NCI-H774 (cell line): Measurements from ENCODE around the gene TWIST2.

Experiments used
- DNase-seq: peaks from one replicate; lab custom pipeline; 2025; lab: John Stamatoyannopoulos, UW

The TWIST2 gene

GRCh38 chr2:238838786-238839327, 9.0 kb upstream of the TWIST2 start:
- no peak for DNase-seq

DNA sequence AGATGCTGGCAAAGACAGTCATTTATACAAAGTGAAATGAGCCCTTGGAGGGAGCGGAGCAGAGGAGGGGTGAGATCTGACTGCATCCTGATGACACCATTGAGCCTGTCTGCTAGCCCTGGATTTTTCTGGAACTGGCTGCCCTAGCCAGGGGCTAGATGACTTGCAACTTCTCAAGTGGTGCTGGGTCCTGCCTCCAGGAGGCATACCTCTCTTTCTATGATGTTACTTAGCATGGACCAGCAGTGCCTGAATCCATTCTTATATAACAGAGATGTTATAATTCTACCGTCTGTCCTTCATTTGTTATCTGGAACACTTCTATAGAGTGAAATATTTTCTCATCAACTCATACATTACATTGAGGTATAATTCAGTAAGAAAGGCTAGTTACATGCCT, 8.5 kb upstream of the TWIST2 start:
- no peak for DNase-seq

DNA sequence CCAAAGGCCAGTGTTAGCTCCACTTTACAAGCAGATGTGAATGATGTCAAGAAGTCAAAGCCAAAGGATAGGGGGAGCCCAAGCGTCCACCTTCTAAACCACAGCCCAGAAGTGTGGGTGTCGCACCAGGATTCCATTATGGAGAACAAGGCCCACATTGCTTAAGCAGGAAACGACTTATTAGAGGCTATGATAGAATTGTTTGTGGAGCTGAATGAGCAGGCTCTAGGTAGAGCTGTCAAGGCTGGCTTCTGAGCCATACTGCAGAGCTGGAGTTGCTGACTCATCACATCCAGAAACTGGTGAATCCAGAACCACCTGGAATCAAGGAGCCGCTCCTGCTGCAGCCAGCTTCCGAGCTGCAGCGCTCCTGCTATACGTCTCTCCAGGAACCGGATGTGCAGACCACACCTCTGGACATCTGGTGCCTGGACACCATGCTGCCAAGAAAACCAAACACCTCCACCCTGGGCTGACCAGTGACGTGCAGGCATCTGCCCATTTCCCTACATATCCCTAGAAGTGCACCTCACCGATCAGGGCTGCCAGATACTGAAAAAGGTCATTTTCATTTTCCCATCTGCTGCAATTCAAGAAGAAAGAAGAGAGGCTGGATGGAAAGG, 6.2 kb upstream of the TWIST2 start:
- DNase-seq = no peak

DNA sequence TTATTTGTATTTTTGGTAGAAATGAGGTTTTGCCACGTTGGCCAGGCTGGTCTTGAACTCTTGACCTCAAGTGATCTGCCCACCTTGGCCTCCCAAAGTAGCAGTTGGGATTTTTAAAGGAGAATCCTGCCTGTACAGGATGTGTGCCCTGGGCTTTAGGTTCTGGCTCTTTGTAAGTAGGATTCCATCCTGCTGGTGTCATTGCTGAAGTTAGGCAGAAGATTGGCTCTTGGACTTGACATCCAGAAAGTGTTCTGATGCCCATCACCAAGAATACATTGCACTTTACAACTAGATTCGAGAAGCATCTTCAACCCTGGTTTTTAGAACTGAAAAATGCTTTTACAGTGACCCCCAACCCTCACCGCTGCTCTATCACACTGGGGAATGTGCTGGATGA, 4.4 kb upstream of the TWIST2 start:
- DNase-seq = no peak

DNA sequence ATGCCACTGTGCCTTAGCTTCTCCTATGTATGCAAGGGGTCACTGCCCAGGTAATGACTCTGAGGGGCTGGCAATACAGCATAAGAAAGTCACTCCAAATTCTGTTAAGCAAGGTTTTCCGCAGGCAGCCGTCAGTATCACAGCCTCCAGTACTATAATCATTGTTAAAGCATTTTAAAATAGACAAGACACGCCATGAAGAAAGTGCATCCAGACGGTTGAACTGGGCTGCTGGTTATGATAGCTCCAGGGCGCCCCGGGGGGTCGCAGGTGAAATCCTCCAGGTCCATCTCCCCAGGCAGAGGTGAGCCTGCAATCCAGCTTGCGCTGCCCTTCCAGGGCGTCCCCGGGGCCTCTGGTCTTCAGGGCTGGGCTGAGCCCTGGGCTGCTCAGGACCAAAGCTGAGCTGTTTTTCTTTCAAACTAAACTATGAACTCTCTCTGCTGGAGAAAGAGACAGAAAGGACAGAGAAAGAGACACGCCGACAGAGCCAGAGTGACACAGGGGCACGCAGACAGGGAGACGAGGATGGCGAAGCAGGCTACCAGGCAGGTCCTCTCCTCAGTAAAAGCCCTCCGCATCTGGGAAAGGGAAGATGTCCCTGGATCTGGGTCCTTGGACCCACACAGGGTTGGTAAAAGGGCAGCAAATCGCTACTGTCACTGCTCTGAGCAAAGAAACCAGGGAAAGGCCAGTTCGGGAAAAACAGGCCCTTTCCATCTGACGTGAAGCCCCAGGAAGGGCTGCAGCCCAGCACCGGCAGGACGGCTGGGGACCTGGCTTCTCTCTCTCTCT, 2.1 kb upstream of the TWIST2 start:
- no peak for DNase-seq

GRCh38 chr2:238846378-238846627, 1.6 kb upstream of the TWIST2 start:
- DNase-seq = no peak

DNA sequence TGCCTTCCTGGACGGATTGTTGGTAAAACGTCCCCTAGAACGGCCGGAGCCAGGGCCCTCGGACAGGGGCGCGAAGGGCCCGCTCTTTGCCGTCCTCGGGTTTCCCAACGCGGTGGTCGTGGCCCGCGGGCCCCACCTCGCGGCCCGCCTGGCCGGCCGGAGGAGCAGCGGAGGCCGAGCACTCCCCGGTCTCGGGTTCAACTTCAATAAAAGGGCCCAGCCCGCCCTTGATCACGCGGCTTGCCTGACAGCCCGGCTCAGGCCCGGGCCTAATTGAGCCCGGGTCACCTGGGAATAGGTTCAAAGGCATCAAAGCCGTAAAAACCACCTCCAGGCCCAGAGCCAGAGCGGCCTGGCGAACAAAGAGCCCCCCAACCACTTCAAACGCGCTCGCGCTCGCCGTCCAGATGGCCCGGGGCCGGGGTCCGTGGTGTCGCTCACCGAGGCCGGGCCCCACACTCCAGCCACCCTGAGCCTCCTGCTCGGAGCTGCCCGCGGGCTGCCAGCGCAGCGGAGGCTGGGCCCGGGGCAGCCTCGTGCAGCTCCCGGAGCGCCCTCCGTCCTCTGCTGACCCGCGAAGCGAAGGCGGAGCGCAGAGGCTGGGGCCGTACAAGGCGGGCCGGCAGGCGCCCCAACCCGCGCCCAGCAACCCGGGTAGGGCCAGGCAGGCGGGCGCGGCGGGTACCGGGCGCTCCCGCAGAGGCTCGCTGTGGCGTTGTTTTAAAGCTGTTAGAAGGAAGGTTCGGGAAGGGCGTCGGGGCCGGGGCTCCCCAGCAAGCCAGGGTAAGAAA, 1.1 kb upstream of the TWIST2 start:
- no peak for DNase-seq

- no peak for DNase-seq
Observed at GRCh38 chr2:238847419-238847801, 475 bp upstream of the TWIST2 start.

DNA sequence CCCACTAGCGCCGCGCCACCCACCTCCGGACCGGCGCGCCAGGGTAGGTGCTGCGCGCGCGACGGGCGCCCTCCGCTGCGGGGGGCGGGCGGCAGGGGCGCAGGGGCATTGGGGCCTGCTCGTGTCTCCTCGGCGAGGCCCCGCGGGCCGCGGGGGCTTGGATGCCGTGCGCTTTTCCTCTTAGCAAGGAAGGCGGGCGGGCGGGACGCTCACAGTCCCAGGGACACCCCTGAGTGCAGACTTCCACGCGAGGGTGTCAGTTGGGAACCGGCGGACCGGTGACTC, 748 bp downstream of the TWIST2 start:
- DNase-seq = no peak

DNA sequence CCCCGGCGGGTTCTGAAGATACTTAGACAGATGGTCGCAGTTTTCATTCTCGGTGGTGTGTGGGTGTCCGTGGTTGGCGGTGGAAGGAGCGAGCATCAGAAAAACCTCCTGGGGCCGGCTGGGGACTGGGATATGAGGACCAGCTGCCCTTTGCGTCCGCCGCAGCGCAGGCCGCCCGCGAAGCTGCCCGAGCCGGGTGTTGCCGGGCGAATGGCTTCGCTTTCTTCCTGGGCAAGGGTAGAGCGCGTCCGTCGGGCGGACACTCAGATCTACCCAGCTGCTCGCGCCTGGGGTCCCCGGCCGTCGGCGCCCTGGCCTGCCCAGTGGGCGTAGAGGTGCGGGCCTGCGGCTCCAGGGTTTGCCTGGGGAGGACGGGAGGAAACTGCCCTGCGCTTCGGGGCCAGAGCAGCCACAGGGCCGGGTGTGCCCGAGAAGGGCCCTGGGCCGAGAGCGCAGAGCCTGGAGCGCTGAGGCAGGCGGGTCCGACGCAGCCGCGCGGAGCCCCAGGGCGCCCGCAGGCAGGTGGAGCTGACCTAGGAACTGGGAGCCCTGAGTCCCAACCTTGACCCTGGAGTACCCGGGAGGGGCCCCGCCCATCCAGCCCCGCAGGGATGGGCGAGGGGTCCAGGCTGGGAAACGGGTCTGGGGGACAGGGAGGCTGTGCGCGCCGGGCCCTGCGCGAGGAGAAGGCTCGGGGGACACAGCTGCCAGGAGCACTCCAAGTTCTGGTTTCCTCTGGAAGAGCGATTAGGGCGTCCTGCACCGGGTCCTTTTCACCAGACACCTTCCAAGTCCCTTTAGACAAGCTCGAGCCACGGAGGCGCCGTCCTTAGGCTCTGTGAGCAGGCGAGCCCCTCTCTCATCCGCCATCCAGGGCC, 1.3 kb downstream of the TWIST2 start:
- DNase-seq = no peak

- no peak for DNase-seq
Observed at GRCh38 chr2:238850091-238850490, 2.2 kb downstream of the TWIST2 start.

- no peak for DNase-seq
Observed at GRCh38 chr2:238851026-238851425, 3.1 kb downstream of the TWIST2 start.

DNA sequence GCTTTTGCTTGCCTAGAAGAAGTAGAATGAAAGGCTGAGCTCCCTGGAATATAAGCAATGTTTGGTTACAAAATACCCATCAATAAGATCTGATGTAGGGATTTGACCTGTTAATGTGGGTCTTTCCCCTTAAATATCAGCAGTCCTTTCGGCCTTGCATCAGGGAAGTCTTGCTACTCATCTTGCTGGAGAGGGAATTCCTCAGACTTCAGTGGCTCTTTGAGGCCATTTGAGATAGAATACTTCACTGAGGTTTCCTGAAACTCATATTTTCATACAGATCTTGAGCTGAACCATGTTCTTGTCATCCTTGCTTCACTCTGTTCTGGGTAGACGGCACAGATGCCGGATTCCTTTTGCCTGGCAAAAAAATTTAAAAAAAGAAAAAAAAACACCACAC, 3.9 kb downstream of the TWIST2 start:
- no peak for DNase-seq

GRCh38 chr2:238852206-238852869, 4.5 kb downstream of the TWIST2 start:
- DNase-seq = no peak

DNA sequence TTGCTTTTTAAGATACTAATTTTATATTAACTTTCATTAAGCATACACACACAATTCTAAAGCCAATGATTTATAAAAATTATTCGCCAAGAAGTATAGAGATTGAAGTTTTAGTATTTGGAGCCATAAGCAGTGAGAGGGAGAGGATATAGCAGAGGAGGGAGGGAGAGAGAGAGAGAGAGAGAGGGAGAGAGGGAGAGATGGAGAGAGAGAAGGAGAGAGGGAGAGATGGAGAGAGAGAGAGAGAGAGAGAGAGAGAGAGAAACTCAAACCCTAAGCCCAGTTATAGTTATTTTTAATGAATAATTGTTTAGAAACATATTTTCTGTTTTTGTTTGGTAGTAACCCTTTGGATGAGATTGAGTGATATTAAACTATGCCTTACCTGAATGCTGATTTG, 5.3 kb downstream of the TWIST2 start:
- DNase-seq = no peak

- no peak for DNase-seq
Observed at GRCh38 chr2:238853721-238854120, 5.8 kb downstream of the TWIST2 start.

DNA sequence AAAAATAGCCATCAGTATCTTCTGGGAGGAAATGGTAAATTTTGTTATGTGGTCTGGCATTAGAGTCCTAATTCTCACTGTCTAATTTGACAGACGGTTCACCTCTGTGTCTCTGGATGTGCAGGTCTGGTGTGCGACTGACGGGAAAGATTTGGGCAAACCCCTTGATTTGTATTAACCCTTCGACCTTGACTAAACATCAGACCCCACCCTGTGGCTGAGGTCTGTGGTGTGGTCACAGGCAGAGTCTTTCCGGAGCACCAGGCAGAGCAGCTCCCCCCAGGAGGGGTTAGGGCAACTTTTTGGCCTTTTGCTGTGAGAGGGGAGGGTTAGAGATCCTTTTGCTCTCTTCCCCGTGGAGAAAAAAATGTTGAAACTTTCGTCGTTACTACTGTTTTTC, 6.4 kb downstream of the TWIST2 start:
- no peak for DNase-seq

DNA sequence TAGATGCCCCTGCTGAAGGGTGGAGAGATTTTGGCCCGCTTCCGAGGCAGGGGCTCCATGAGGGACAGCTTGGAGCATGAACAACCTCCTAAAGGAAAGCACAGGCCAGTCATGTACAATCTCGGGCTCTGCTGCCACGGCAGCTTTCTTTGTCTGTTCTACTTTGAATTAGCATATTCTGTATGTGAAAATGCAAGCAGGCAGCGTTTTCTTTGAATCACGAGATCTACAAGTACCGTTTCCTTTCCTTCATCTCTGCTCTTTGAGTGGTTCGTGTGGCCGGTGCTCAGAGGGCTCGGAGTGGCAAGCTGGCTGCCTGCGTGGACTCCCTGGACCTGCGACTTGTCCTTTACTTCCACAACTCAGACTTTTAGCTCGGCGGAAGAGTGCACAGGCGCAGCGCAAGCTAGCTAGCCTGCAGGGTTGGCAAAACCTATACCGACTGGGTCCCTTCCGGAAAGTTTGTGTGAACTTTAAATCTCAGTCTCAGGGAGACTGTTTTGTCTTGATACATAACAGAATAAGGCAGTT, 6.9 kb downstream of the TWIST2 start:
- DNase-seq = no peak

DNA sequence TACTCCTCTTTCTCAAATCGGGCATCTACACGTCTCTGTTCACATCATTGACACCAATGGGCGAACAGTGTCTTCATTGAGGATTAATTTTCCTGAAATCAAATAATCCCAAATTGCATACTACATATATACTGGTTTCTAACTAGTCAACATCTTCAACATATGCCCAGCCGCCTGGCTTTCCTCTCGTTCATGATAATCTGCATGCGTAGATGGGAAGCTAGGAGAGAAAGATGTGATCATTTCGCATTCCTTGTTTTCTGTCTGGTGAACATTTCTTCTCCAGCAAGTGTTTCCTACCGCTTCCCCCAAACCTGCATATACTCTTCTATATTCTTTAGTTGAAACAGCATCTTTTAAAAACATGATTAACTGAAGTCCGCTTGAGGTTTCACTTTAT, 7.4 kb downstream of the TWIST2 start:
- no peak for DNase-seq

DNA sequence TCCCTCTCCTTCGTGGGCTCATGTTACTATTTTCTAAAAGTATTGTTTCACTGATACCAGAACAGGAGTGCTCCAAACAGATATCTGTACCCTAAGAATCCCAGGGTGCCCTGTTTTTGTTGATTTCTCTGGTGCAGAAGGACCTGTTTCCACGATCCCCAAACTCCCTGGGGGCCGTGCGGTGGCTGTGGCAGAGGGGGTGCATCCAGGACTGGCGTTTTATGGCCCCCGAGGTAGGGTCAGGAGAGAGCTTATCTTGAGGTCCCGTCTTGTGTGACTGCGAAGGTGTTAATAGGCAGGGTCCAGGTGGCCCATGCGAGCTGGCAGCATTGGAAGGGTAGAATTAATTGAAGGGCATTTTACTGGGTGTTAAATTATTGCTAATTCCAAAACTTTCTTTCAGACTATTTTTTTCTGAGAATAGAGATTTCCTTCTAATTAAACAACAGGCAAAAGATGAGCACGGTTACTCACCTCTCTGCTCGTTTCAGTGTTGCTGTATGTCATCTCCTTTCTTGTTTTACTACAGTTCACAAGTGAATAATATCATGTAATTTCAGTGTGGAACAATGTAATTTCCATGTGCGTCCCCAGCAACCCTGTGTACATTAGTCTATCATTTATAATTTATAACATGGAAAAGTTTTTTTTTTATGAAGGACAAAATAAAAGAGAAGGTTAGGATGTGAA, 8.2 kb downstream of the TWIST2 start:
- no peak for DNase-seq
